NOMO-1 treated with dmso at 0.1 percent for 144 hours (cell line): ENCODE data around the gene ELF3.
"Not testable (repeated sequence)": the region's sequence is repeated elsewhere in the genome, so short reads cannot be mapped to it uniquely, and the experiment has no call there.

Experiments used
- DNase-seq: peaks from one replicate; lab custom pipeline; 2025; ENCODE audit not compliant: unreplicated experiment; lab: John Stamatoyannopoulos, UW

ELF3 gene

DNA sequence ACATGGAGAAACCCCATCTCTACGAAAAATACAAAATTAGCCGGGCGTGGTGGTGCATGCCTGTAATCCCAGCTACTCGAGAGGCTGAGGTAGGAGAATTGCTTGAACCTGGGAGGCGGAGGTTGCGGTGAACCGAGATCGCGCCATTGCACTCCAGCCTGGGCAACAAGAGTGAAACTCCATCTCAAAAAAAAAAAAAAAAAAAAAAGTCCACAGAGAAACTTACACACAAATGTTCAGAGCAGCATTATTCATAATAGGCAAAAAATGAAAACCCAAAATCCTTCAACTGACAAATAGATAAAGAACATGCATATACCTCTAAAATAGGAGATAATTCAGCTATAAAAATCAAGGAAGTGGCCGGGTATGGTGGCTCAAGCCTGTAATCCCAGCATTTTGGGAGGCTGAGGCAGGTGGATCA lies 54.5 kb downstream of the ELF3 start:
- DNase-seq, result not testable (repeated sequence)
